ENCODE measurements around the gene IL7R. TPM values are rescaled to one million over a fixed set of nuclear protein-coding genes. Genes with fewer than 3 reads are reported as not detected.

Gene IL7R
- total and polyA plus RNA-seq, 8 donors, result 3.9 to 144 (median 9.0) TPM

DNA sequence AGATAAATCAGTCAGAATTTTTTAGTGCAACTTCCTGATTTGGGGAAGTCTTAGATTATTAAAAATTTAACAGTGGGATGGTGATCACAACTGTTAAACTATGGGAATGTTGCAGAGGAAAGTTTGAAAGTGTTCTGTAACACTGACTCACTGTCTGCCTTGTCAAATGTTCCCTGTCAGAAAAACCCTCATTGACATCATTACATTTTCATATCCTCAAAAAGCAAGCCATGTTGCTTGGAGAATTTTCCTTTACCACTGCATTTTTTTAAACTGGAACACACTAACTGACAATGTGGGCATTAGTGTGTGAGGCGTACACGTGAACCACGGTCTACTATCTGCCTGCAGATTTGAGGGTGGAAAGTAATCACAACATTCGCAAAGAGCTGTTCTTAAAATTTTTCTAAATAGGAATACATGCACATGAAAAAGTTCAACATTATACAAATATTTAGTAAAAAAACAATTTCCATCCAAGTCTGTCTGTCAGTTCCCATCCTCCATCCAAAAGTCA, 28.6 kb upstream of the IL7R start:
- no peak overlapping the region for H3K4me3 ChIP-seq
- H3K4me1 ChIP-seq, result no peaks in the 10 kb centered on the region
- no peaks in the 10 kb centered on the region for H3K36me3 ChIP-seq
- H3K27me3 ChIP-seq, result no peaks in the 10 kb centered on the region
- DNase-seq (no peak), ATAC-seq (no peak)
- no peak overlapping the region for H3K27ac ChIP-seq
- intact Hi-C loops (cut with DNase I), result no loop called here
- no peaks in the 10 kb centered on the region for H3K9me3 ChIP-seq
- TF ChIP-seq, protein P1, sequence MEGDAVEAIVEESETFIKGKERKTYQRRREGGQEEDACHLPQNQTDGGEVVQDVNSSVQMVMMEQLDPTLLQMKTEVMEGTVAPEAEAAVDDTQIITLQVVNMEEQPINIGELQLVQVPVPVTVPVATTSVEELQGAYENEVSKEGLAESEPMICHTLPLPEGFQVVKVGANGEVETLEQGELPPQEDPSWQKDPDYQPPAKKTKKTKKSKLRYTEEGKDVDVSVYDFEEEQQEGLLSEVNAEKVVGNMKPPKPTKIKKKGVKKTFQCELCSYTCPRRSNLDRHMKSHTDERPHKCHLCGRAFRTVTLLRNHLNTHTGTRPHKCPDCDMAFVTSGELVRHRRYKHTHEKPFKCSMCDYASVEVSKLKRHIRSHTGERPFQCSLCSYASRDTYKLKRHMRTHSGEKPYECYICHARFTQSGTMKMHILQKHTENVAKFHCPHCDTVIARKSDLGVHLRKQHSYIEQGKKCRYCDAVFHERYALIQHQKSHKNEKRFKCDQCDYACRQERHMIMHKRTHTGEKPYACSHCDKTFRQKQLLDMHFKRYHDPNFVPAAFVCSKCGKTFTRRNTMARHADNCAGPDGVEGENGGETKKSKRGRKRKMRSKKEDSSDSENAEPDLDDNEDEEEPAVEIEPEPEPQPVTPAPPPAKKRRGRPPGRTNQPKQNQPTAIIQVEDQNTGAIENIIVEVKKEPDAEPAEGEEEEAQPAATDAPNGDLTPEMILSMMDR (IDR thresholded peaks at IDR 0.05), result no peak

DNA sequence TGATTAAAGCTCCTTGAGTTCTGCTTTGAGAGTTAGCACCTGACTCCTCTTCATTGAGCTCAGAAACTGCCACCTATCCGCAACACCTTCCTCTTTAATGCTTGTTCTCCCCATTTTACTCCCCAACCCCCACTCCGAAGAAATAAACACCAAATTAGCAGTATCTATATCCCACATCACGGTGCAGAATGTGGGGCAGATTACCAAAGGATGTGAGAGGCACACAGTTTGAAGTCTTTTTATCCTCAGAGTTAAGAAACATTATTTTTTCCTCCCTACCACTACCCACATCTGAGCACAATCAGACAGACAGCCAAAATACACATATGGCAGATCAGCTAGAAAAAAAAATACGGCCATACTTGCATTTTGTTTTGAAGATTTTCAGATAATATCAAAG, 26.1 kb upstream of the IL7R start:
- no peak overlapping the region for H3K27ac ChIP-seq
- intact Hi-C loops (cut with DNase I), result no loop called here
- no peak for DNase-seq
- no peaks in the 10 kb centered on the region for H3K9me3 ChIP-seq
- no peaks in the 10 kb centered on the region for H3K4me1 ChIP-seq
- H3K27me3 ChIP-seq, result no peaks in the 10 kb centered on the region
- TF ChIP-seq, protein P1 (IDR thresholded peaks at IDR 0.05), result no peak
- ATAC-seq, result no peak
- H3K36me3 ChIP-seq, result no peaks in the 10 kb centered on the region
- H3K4me3 ChIP-seq, result no peak overlapping the region

DNA sequence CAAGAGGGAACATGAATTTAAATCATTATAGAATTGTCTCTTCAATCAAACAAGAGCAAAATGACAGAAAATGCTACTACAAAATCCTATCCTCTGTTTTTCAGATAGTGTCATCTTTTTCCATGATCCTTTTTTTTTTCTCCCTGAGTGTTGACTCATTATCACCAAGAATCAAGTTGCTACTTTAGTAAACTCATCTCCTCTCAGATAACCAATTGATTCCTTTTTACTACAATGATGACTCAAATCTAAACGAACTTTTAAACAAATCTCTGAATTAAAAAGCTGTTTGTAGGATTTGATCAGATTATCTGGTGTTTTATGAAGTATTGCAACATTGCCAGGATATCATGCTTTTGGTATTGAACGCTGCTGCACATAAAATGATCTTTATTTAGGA, 23.9 kb upstream of the IL7R start:
- H3K4me3 ChIP-seq, result no peak overlapping the region
- no peak for DNase-seq
- H3K36me3 ChIP-seq, result no peaks in the 10 kb centered on the region
- intact Hi-C loops (cut with DNase I), result no loop called here
- TF ChIP-seq, protein P1 (IDR thresholded peaks at IDR 0.05), result no peak
- no peak for ATAC-seq
- H3K27me3 ChIP-seq, result no peaks in the 10 kb centered on the region
- no peaks in the 10 kb centered on the region for H3K9me3 ChIP-seq
- H3K27ac ChIP-seq, result no peak overlapping the region
- H3K4me1 ChIP-seq, result no peaks in the 10 kb centered on the region

DNA sequence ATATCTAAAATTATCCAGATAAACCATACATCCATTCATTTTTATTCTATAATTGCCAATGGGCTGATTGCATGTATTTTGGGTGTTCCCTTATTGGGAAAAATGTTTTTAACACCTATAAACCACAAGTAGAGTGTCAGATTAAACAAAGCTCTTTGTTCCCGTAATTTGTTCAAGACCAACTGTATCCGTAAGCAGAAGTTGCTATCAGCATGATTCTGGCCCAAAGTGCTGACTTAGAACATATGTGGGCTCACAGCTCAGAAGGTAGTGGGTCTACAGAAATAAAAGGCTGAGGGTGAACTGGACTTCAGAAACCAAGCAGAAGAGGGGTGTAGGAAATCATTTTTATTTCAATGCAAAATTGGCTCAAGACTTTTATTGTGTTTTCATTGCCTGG, 23.5 kb upstream of the IL7R start:
- Histone ChIP-seq H3K27ac (no peak overlapping the region), H3K27me3 (no peaks in the 10 kb centered on the region), H3K36me3 (no peaks in the 10 kb centered on the region), H3K4me3 (no peak overlapping the region), H3K9me3 (no peaks in the 10 kb centered on the region), H3K4me1 (no peaks in the 10 kb centered on the region)
- ATAC-seq, result no peak
- intact Hi-C loops (cut with DNase I), result no loop called here
- TF ChIP-seq, protein P1 (IDR thresholded peaks at IDR 0.05), result no peak
- no peak for DNase-seq

DNA sequence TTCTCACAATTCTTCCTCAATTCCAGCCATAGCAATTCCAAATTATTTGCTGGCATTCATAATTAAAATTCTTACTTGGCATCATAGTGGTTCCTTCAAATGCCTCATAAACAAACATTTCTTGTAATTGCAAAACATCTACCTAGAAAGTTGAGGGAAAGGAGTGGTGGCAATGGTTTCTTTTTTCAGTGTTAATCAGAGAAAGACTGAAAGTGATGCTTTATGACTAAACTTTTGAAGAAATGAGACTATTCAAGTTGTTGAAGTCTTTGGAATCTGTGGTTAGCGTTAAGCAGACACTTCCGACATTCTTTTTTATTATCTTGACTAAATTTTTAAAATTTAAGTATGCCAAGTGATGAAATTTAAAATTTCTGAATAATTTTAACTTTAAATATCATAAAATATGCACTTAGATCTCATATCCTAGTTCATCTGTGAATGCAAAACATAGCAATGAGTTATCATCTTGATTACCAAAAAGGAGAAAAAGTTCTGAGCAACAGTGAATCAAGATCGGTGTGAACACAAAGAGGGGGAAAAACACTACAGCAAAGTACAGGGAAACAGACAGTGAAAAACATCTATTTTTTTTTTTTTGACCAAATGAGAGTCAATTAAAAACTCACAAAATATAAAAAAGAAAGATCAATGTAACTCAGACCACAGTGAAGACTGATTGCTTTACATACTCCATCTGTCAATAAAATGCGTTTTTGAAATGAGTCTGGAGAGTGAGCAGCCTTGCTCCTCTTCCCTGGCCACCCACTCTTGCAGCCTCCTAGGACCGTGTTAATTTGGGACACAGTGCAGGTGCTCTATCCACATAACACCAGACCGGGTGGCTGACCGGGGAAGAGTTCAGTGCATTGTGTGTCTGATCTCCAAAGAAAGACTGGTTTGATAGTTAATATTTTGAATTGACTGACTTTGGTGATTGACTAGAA, 20.6 kb upstream of the IL7R start:
- ATAC-seq (no peak), DNase-seq (no peak)
- no peak overlapping the region for H3K27ac ChIP-seq
- intact Hi-C loops (cut with DNase I), result no loop called here
- H3K4me3 ChIP-seq, result no peak overlapping the region
- no peaks in the 10 kb centered on the region for H3K27me3 ChIP-seq
- no peaks in the 10 kb centered on the region for H3K4me1 ChIP-seq
- no peaks in the 10 kb centered on the region for H3K36me3 ChIP-seq
- TF ChIP-seq, protein P1 (IDR thresholded peaks at IDR 0.05), result no peak
- H3K9me3 ChIP-seq, result no peaks in the 10 kb centered on the region
